Measurements from ENCODE around the gene NSUN7.

The NSUN7 gene

GRCh38 chr4:40763228-40763716 is 13.5 kb downstream of the NSUN7 start:
- H3K4me3 ChIP-seq (ENCODE audit: insufficient read depth, low read depth, low read length, poor library complexity, severe bottlenecking): no peak overlapping the region
- H3K27ac ChIP-seq (ENCODE audit: insufficient read depth, low read length, poor library complexity, severe bottlenecking): no peak overlapping the region
- no peaks in the 10 kb centered on the region for H3K4me1 ChIP-seq (ENCODE audit: control insufficient read depth, insufficient read depth, low read length, poor library complexity, severe bottlenecking)
- H3K36me3 ChIP-seq (ENCODE audit: control insufficient read depth, insufficient read depth, low read length): no peaks in the 10 kb centered on the region
- DNase-seq: no peak
- H3K27me3 ChIP-seq (replicated peaks; ENCODE audit: control insufficient read depth, insufficient read depth, low read length, poor library complexity, severe bottlenecking): no peaks in the 10 kb centered on the region
- no peaks in the 10 kb centered on the region for H3K9me3 ChIP-seq (ENCODE audit: control insufficient read depth, low read length)

GRCh38 chr4:40769266-40769665 is 19.5 kb downstream of the NSUN7 start:
- Histone ChIP-seq H3K27ac (ENCODE audit: insufficient read depth, low read length, poor library complexity, severe bottlenecking) (no peak overlapping the region), H3K4me3 (ENCODE audit: insufficient read depth, low read depth, low read length, poor library complexity, severe bottlenecking) (no peak overlapping the region), H3K27me3 (replicated peaks; ENCODE audit: control insufficient read depth, insufficient read depth, low read length, poor library complexity, severe bottlenecking) (no peaks in the 10 kb centered on the region), H3K36me3 (ENCODE audit: control insufficient read depth, insufficient read depth, low read length) (no peaks in the 10 kb centered on the region), H3K9me3 (ENCODE audit: control insufficient read depth, low read length) (no peaks in the 10 kb centered on the region), H3K4me1 (ENCODE audit: control insufficient read depth, insufficient read depth, low read length, poor library complexity, severe bottlenecking) (no peaks in the 10 kb centered on the region)
- DNase-seq: no peak

GRCh38 chr4:40778090-40778489 is 28.3 kb downstream of the NSUN7 start:
- DNase-seq: no peak
- Histone ChIP-seq H3K4me1 (ENCODE audit: control insufficient read depth, insufficient read depth, low read length, poor library complexity, severe bottlenecking) (no peaks in the 10 kb centered on the region), H3K27me3 (replicated peaks; ENCODE audit: control insufficient read depth, insufficient read depth, low read length, poor library complexity, severe bottlenecking) (no peaks in the 10 kb centered on the region), H3K27ac (ENCODE audit: insufficient read depth, low read length, poor library complexity, severe bottlenecking) (no peak overlapping the region), H3K4me3 (ENCODE audit: insufficient read depth, low read depth, low read length, poor library complexity, severe bottlenecking) (no peak overlapping the region), H3K9me3 (ENCODE audit: control insufficient read depth, low read length) (no peaks in the 10 kb centered on the region), H3K36me3 (ENCODE audit: control insufficient read depth, insufficient read depth, low read length) (no peaks in the 10 kb centered on the region)

- Histone ChIP-seq H3K4me1 (ENCODE audit: control insufficient read depth, insufficient read depth, low read length, poor library complexity, severe bottlenecking) (no peaks in the 10 kb centered on the region), H3K4me3 (ENCODE audit: insufficient read depth, low read depth, low read length, poor library complexity, severe bottlenecking) (no peak overlapping the region), H3K27me3 (replicated peaks; ENCODE audit: control insufficient read depth, insufficient read depth, low read length, poor library complexity, severe bottlenecking) (no peaks in the 10 kb centered on the region), H3K9me3 (ENCODE audit: control insufficient read depth, low read length) (no peaks in the 10 kb centered on the region), H3K27ac (ENCODE audit: insufficient read depth, low read length, poor library complexity, severe bottlenecking) (no peak overlapping the region), H3K36me3 (ENCODE audit: control insufficient read depth, insufficient read depth, low read length) (no peaks in the 10 kb centered on the region)
- no peak for DNase-seq
Observed at GRCh38 chr4:40782876-40783275, 33.1 kb downstream of the NSUN7 start.

- Histone ChIP-seq H3K4me3 (ENCODE audit: insufficient read depth, low read depth, low read length, poor library complexity, severe bottlenecking) (no peak overlapping the region), H3K27me3 (replicated peaks; ENCODE audit: control insufficient read depth, insufficient read depth, low read length, poor library complexity, severe bottlenecking) (no peaks in the 10 kb centered on the region), H3K4me1 (ENCODE audit: control insufficient read depth, insufficient read depth, low read length, poor library complexity, severe bottlenecking) (no peaks in the 10 kb centered on the region), H3K9me3 (ENCODE audit: control insufficient read depth, low read length) (no peaks in the 10 kb centered on the region), H3K36me3 (ENCODE audit: control insufficient read depth, insufficient read depth, low read length) (no peaks in the 10 kb centered on the region), H3K27ac (ENCODE audit: insufficient read depth, low read length, poor library complexity, severe bottlenecking) (no peak overlapping the region)
- DNase-seq: no peak
Observed at GRCh38 chr4:40785727-40786126, 36.0 kb downstream of the NSUN7 start.

GRCh38 chr4:40788331-40788730 is 38.6 kb downstream of the NSUN7 start:
- Histone ChIP-seq H3K36me3 (ENCODE audit: control insufficient read depth, insufficient read depth, low read length) (no peaks in the 10 kb centered on the region), H3K4me3 (ENCODE audit: insufficient read depth, low read depth, low read length, poor library complexity, severe bottlenecking) (no peak overlapping the region), H3K27ac (ENCODE audit: insufficient read depth, low read length, poor library complexity, severe bottlenecking) (no peak overlapping the region), H3K9me3 (ENCODE audit: control insufficient read depth, low read length) (no peaks in the 10 kb centered on the region), H3K27me3 (replicated peaks; ENCODE audit: control insufficient read depth, insufficient read depth, low read length, poor library complexity, severe bottlenecking) (no peaks in the 10 kb centered on the region), H3K4me1 (ENCODE audit: control insufficient read depth, insufficient read depth, low read length, poor library complexity, severe bottlenecking) (no peaks in the 10 kb centered on the region)
- DNase-seq: no peak

GRCh38 chr4:40789031-40789430 is 39.3 kb downstream of the NSUN7 start:
- Histone ChIP-seq H3K9me3 (ENCODE audit: control insufficient read depth, low read length) (no peaks in the 10 kb centered on the region), H3K27me3 (replicated peaks; ENCODE audit: control insufficient read depth, insufficient read depth, low read length, poor library complexity, severe bottlenecking) (no peaks in the 10 kb centered on the region), H3K36me3 (ENCODE audit: control insufficient read depth, insufficient read depth, low read length) (no peaks in the 10 kb centered on the region), H3K4me1 (ENCODE audit: control insufficient read depth, insufficient read depth, low read length, poor library complexity, severe bottlenecking) (no peaks in the 10 kb centered on the region), H3K4me3 (ENCODE audit: insufficient read depth, low read depth, low read length, poor library complexity, severe bottlenecking) (no peak overlapping the region), H3K27ac (ENCODE audit: insufficient read depth, low read length, poor library complexity, severe bottlenecking) (no peak overlapping the region)
- DNase-seq: no peak

GRCh38 chr4:40789771-40790170 is 40.0 kb downstream of the NSUN7 start:
- no peak for DNase-seq
- Histone ChIP-seq H3K36me3 (ENCODE audit: control insufficient read depth, insufficient read depth, low read length) (no peaks in the 10 kb centered on the region), H3K4me3 (ENCODE audit: insufficient read depth, low read depth, low read length, poor library complexity, severe bottlenecking) (no peak overlapping the region), H3K27ac (ENCODE audit: insufficient read depth, low read length, poor library complexity, severe bottlenecking) (no peak overlapping the region), H3K27me3 (replicated peaks; ENCODE audit: control insufficient read depth, insufficient read depth, low read length, poor library complexity, severe bottlenecking) (no peaks in the 10 kb centered on the region), H3K9me3 (ENCODE audit: control insufficient read depth, low read length) (no peaks in the 10 kb centered on the region), H3K4me1 (ENCODE audit: control insufficient read depth, insufficient read depth, low read length, poor library complexity, severe bottlenecking) (no peaks in the 10 kb centered on the region)

- Histone ChIP-seq H3K4me1 (ENCODE audit: control insufficient read depth, insufficient read depth, low read length, poor library complexity, severe bottlenecking) (no peaks in the 10 kb centered on the region), H3K27me3 (replicated peaks; ENCODE audit: control insufficient read depth, insufficient read depth, low read length, poor library complexity, severe bottlenecking) (no peaks in the 10 kb centered on the region), H3K27ac (ENCODE audit: insufficient read depth, low read length, poor library complexity, severe bottlenecking) (no peak overlapping the region), H3K36me3 (ENCODE audit: control insufficient read depth, insufficient read depth, low read length) (no peaks in the 10 kb centered on the region), H3K4me3 (ENCODE audit: insufficient read depth, low read depth, low read length, poor library complexity, severe bottlenecking) (no peak overlapping the region), H3K9me3 (ENCODE audit: control insufficient read depth, low read length) (no peaks in the 10 kb centered on the region)
- DNase-seq: no peak
Observed at GRCh38 chr4:40800064-40800463, 50.3 kb downstream of the NSUN7 start.

GRCh38 chr4:40804598-40804997 is 54.8 kb downstream of the NSUN7 start:
- Histone ChIP-seq H3K27me3 (replicated peaks; ENCODE audit: control insufficient read depth, insufficient read depth, low read length, poor library complexity, severe bottlenecking) (no peaks in the 10 kb centered on the region), H3K27ac (ENCODE audit: insufficient read depth, low read length, poor library complexity, severe bottlenecking) (no peak overlapping the region), H3K9me3 (ENCODE audit: control insufficient read depth, low read length) (no peaks in the 10 kb centered on the region), H3K4me3 (ENCODE audit: insufficient read depth, low read depth, low read length, poor library complexity, severe bottlenecking) (no peak overlapping the region), H3K4me1 (ENCODE audit: control insufficient read depth, insufficient read depth, low read length, poor library complexity, severe bottlenecking) (no peaks in the 10 kb centered on the region), H3K36me3 (ENCODE audit: control insufficient read depth, insufficient read depth, low read length) (no peaks in the 10 kb centered on the region)
- DNase-seq: no peak
